Endothelial cell of umbilical vein (primary cell): Measurements from ENCODE around the gene SFTPB. TPM values are rescaled to one million over a fixed set of nuclear protein-coding genes. Genes with fewer than 3 reads are reported as not detected.

ENCODE experiments used
- BruUV-seq: library from RNA; stranded (reverse); fragments of 400-500 nt; replicated peaks from 2 replicates; lab custom pipeline; 2021; lab: Mats Ljungman, UMichigan
- CTCF ChIA-PET: fragments of 300-600, 350-600 bp; sonication (Branson Sonifier 250); formaldehyde crosslinking; loops from one replicate; lab custom pipeline; 2021; ENCODE audit warnings: antibody characterized with exemption, inconsistent platforms; lab: Charles Lee
- POLR2A ChIA-PET: fragments of 300-600, 350-600 bp; sonication (Branson Sonifier 250); formaldehyde crosslinking; loops from one replicate; lab custom pipeline; 2021; ENCODE audit warnings: antibody characterized with exemption, inconsistent platforms; lab: Charles Lee
- DNase-seq: peaks from one replicate; pipeline ENCODE4 v3.0.0-alpha.2; 2011; ENCODE audit warnings: low read depth, low spot score
- FAIRE-seq: peaks from 2 replicates; lab custom pipeline; 2011; peaks lifted over from hg19 to GRCh38; lab: Jason Lieb, UNC
- H2AFZ ChIP-seq: 2 replicates; pipeline ENCODE4 v1.6.0; 2012; ENCODE audit warnings: low read depth, low read length, control low read depth, inconsistent platforms
- H3K27ac ChIP-seq: 2 replicates; pipeline ENCODE4 v1.5.1; 2011; ENCODE audit warnings: low read depth, mild to moderate bottlenecking, control low read depth, low read length, moderate library complexity; ENCODE audit not compliant: insufficient read depth
- H3K27me3 ChIP-seq, 2 experiments: 2 replicates each; pipeline versions ENCODE4 v1.6.0 to v1.6.1; 2011; ENCODE audit warnings: low read length in 2 of 2, mixed read lengths in 1 of 2; ENCODE audit not compliant: control insufficient read depth in 2 of 2, insufficient read depth in 2 of 2
- H3K36me3 ChIP-seq, 2 experiments: 2 replicates in 1 of 2; 3 replicates in 1 of 2; pipeline ENCODE4 v1.5.1; 2011; ENCODE audit warnings: low read length in 2 of 2, mild to moderate bottlenecking in 1 of 2, moderate library complexity in 1 of 2; ENCODE audit not compliant: control insufficient read depth in 2 of 2, insufficient read depth in 2 of 2; ENCODE audit errors: extremely low read depth in 1 of 2
- H3K4me1 ChIP-seq: 3 replicates; pipeline ENCODE4 v1.5.1; 2011; ENCODE audit warnings: mild to moderate bottlenecking, low read length; ENCODE audit not compliant: control insufficient read depth, insufficient read depth; ENCODE audit errors: extremely low read depth
- H3K4me2 ChIP-seq: 2 replicates; pipeline ENCODE4 v1.6.1; 2011; ENCODE audit warnings: low read length, control low read depth, mixed read lengths; ENCODE audit not compliant: insufficient read depth
- H3K4me3 ChIP-seq, 3 experiments: fragments of 200-600 bp in 1 of 3; sonication (generic), shearing (Covaris generic) in 1 of 3; replicated peaks in 1 of 3; 2 replicates each; pipeline ENCODE4 v1.5.1; 2011 to 2016; ENCODE audit warnings: control low read depth in 3 of 3, low read length in 3 of 3, mild to moderate bottlenecking in 2 of 3, inconsistent platforms in 1 of 3, low read depth in 1 of 3, moderate library complexity in 1 of 3; ENCODE audit not compliant: insufficient read depth in 1 of 3
- H3K79me2 ChIP-seq: 2 replicates; pipeline ENCODE4 v1.6.0; 2012; ENCODE audit warnings: low read length, inconsistent platforms; ENCODE audit not compliant: control insufficient read depth, insufficient read depth
- H3K9ac ChIP-seq: replicated peaks from 2 replicates; pipeline ENCODE3; 2011; ENCODE audit warnings: low read length, control low read depth; ENCODE audit not compliant: insufficient read depth; ENCODE audit errors: extremely low read depth
- H3K9me1 ChIP-seq: replicated peaks from 3 replicates; pipeline ENCODE4 v1.6.0; 2011; ENCODE audit warnings: mild to moderate bottlenecking, low read length; ENCODE audit not compliant: control insufficient read depth, insufficient read depth; ENCODE audit errors: extremely low read depth
- H3K9me3 ChIP-seq: replicated peaks from 2 replicates; pipeline ENCODE4 v1.5.1; 2012; ENCODE audit warnings: low read length, inconsistent platforms; ENCODE audit not compliant: control insufficient read depth, insufficient read depth
- H4K20me1 ChIP-seq: replicated peaks from 2 replicates; pipeline ENCODE3; 2011; ENCODE audit warnings: mild to moderate bottlenecking, low read length; ENCODE audit not compliant: control insufficient read depth, insufficient read depth; ENCODE audit errors: extremely low read depth
- CTCF ChIP-seq, 2 donors: IDR thresholded peaks; 1 replicate in 1 of 2; 2 replicates in 1 of 2; pipeline ENCODE4 v1.5.1; 2011; ENCODE audit warnings: low read length in 2 of 2, mild to moderate bottlenecking in 2 of 2, moderate library complexity in 2 of 2, control low read depth in 1 of 2, inconsistent platforms in 1 of 2, low read depth in 1 of 2; ENCODE audit not compliant: insufficient read depth in 1 of 2; ENCODE audit errors: extremely low read depth in 1 of 2
- GATA2 ChIP-seq: IDR thresholded peaks from 2 replicates; pipeline ENCODE4 v1.7.0; 2011; ENCODE audit warnings: low read depth, mild to moderate bottlenecking, moderate library complexity, mixed read lengths, low read length; ENCODE audit not compliant: insufficient read length, insufficient read depth
- POLR2A ChIP-seq: IDR thresholded peaks from 2 replicates; pipeline ENCODE4 v1.6.1; 2012; ENCODE audit warnings: low read depth, mild to moderate bottlenecking, control low read depth, low read length
- POLR2AphosphoS5 ChIP-seq: IDR thresholded peaks from 2 replicates; pipeline ENCODE4 v1.6.1; 2012; ENCODE audit warnings: low read depth, mild to moderate bottlenecking, control low read depth, low read length, moderate library complexity; ENCODE audit not compliant: insufficient read depth
- dilution Hi-C: fragments of 300-500 bp; cut with MboI; formaldehyde crosslinking; loops from one replicate; pipeline ENCODE4 v1.15.0; 2019; ENCODE audit warnings: low sequenced_read_pairs; ENCODE audit not compliant: extremely low pct_ligation_motif_present
- intact Hi-C: fragments of 100-400 bp; cut with micrococcal nuclease; formaldehyde crosslinking; loops from one replicate; pipeline ENCODE4 v1.10.0; 2022
- polyA plus RNA-seq, 4 experiments: library from polyadenylated mRNA; depleted of rRNA in 3 of 4; stranded (reverse) in 3 of 4; unstranded in 1 of 4; fragments of >200 nt; gene quantifications; 2 replicates each; pipeline versions ENCODE4 v1.2.1 to v1.2.3, GENCODE V29; 2011 to 2012; ENCODE audit warnings: missing spikeins in 1 of 4
- total RNA-seq: library from RNA; stranded (reverse); gene quantifications from 2 replicates; pipeline ENCODE4 v1.2.3, GENCODE V29; 2021

SFTPB gene
- total and polyA plus RNA-seq, 2 donors (not counting 3 experiments of a cell fraction or from before 2014, with no cell fraction given) = not detected

- H3K27me3 ChIP-seq = no peaks in the 10 kb centered on the region
- dilution Hi-C loops = no loop called here
- peak within 1 kb of the TSS; percentile 87 for H3K4me2 ChIP-seq
- peak within 1 kb of the TSS; percentile 76 for H3K9ac ChIP-seq
- H2AFZ ChIP-seq = peak within 1 kb of the TSS; percentile 92
- TF ChIP-seq POLR2AphosphoS5 (peak; percentile 94), GATA2 (no peak), POLR2A (peak; percentile 93), CTCF (IDR thresholded peaks at IDR 0.05; ENCODE audit: extremely low read depth in 1 of 2, insufficient read depth in 1 of 2, low read depth in 1 of 2, low read length in 2 of 2) (no peak)
- CTCF ChIA-PET = interaction anchor here (0.9 to 1.3 kb wide), 7 partner anchors 9 to 220 kb away, joined by 3 to 5 read pairs (median 4); partner anchors contain the start of genes RNF181, SH2D6 and TMEM150A
- H3K79me2 ChIP-seq = peaks cover 20% of the 10 kb centered on the region
- DNase-seq = peak; percentile 79
- peaks cover 0 to 7% of the 10 kb centered on the region in 2 experiments for H3K36me3 ChIP-seq
- peaks cover 14% of the 10 kb centered on the region for H3K4me1 ChIP-seq
- H3K4me3 ChIP-seq = peak within 1 kb of the TSS; percentile 77 to 98 (median 91)
- intact Hi-C loops = loop anchor here (1.0 kb wide), 1 partner anchor 51 kb away; the partner anchor contains the start of gene GGCX
- no peaks in the 10 kb centered on the region for H3K9me1 ChIP-seq
- FAIRE-seq = peak; percentile 79
- no peaks in the 10 kb centered on the region for H3K9me3 ChIP-seq
- POLR2A ChIA-PET = interaction anchor here (0.6 to 1.4 kb wide), 6 partner anchors 9 to 72 kb away, joined by 3 to 6 read pairs (median 4); partner anchors contain the start of genes GGCX and TMEM150A
- peak within 1 kb of the TSS; percentile 61 for H3K27ac ChIP-seq
- H4K20me1 ChIP-seq = no peaks in the 10 kb centered on the region
- TSS peak; percentile 32 for BruUV-seq
Observed at GRCh38 chr2:85611705-85612587, 56.1 kb downstream of the SFTPB start, which contains the start of gene C2orf68. Gene C2orf68, minus strand, starts transcription at chr2:85612066. Its CDS starts 82 bp downstream, at chr2:85611984.
